Caco-2 (cell line): Measurements from ENCODE around the gene OR52R1. TPM values are rescaled to one million over a fixed set of nuclear protein-coding genes. Genes with fewer than 3 reads are reported as not detected.

Experiments used
- BruUV-seq: library from RNA; stranded (reverse); fragments of 400-500 nt; replicated peaks from 2 replicates; lab custom pipeline; 2021; lab: Mats Ljungman, UMichigan
- CTCF ChIA-PET: fragments of 300-600 bp; sonication (Branson Sonifier 250); formaldehyde crosslinking; loops from one replicate; lab custom pipeline; 2022; ENCODE audit warnings: antibody characterized with exemption; lab: Charles Lee
- POLR2A ChIA-PET: fragments of 300-600 bp; sonication (Branson Sonifier 250); formaldehyde crosslinking; loops from one replicate; lab custom pipeline; 2022; ENCODE audit warnings: antibody characterized with exemption; lab: Charles Lee
- DNase-seq, 2 experiments: peaks; one replicate each; pipeline versions ENCODE4 v3.0.0 to v3.0.0-alpha.2; 2020 to 2022
- H3K27me3 ChIP-seq: replicated peaks from 2 replicates; pipeline ENCODE4 v1.6.0; 2011; ENCODE audit warnings: low read length; ENCODE audit not compliant: control insufficient read depth, insufficient read depth
- H3K36me3 ChIP-seq: 2 replicates; pipeline ENCODE4 v1.5.1; 2011; ENCODE audit warnings: low read length; ENCODE audit not compliant: control insufficient read depth, insufficient read depth
- H3K4me1 ChIP-seq: fragments of 250-450 bp; sonication (Bioruptor Pico); 2 replicates; pipeline ENCODE4 v1.5.1; 2020; ENCODE audit warnings: mild to moderate bottlenecking
- H3K4me3 ChIP-seq: 2 replicates; pipeline ENCODE4 v1.5.1; 2011; ENCODE audit warnings: low read depth, mild to moderate bottlenecking, control low read depth, low read length
- H3K9me3 ChIP-seq: fragments of 250-450 bp; sonication (Bioruptor Pico); 2 replicates; pipeline ENCODE4 v1.5.1; 2020; ENCODE audit warnings: mild to moderate bottlenecking, moderate library complexity
- H3K27ac Mint-ChIP-seq: one replicate; pipeline ENCODE4 v1.8.0; 2022; ENCODE audit warnings: mixed read lengths; ENCODE audit not compliant: unreplicated experiment
- H3K27me3 Mint-ChIP-seq: one replicate; pipeline ENCODE4 v1.8.0; 2022; ENCODE audit warnings: mixed read lengths; ENCODE audit not compliant: insufficient read depth, unreplicated experiment
- H3K36me3 Mint-ChIP-seq: one replicate; pipeline ENCODE4 v1.8.0; 2022; ENCODE audit warnings: mild to moderate bottlenecking, mixed read lengths; ENCODE audit not compliant: insufficient read depth, unreplicated experiment
- H3K4me1 Mint-ChIP-seq: one replicate; pipeline ENCODE4 v1.8.0; 2022; ENCODE audit warnings: low read depth, mixed read lengths; ENCODE audit not compliant: unreplicated experiment
- H3K4me3 Mint-ChIP-seq: one replicate; pipeline ENCODE4 v1.8.0; 2022; ENCODE audit warnings: mild to moderate bottlenecking, moderate library complexity, mixed read lengths; ENCODE audit not compliant: unreplicated experiment
- H3K9me3 Mint-ChIP-seq: one replicate; pipeline ENCODE4 v1.8.0; 2022; ENCODE audit warnings: mixed read lengths; ENCODE audit not compliant: unreplicated experiment
- intact Hi-C: fragments of 100-400 bp; cut with micrococcal nuclease; formaldehyde crosslinking; loops from one replicate; pipeline ENCODE4 v1.10.0; 2022; ENCODE audit not compliant: unreplicated experiment
- total RNA-seq: library from RNA; stranded (reverse); gene quantifications from 2 replicates; pipeline ENCODE4 v1.2.3, GENCODE V29; 2022
- TF ChIP-seq, protein P1 (sequence below), 2 experiments: fragments of 200-600 bp in 1 of 2; IDR thresholded peaks; 1 replicate in 1 of 2; 2 replicates in 1 of 2; pipeline versions ENCODE4 v1.5.1 to v1.8.0; 2011 to 2022; ENCODE audit warnings: antibody characterized with exemption in 1 of 2, control low read depth in 1 of 2, inconsistent platforms in 1 of 2, low read depth in 1 of 2, low read length in 1 of 2, mild to moderate bottlenecking in 1 of 2, moderate library complexity in 1 of 2; ENCODE audit not compliant: insufficient read depth in 1 of 2, severe bottlenecking in 1 of 2, unreplicated experiment in 1 of 2

OR52R1 gene
- total RNA-seq, 1 experiment from 2014 or later, result not detected

DNA sequence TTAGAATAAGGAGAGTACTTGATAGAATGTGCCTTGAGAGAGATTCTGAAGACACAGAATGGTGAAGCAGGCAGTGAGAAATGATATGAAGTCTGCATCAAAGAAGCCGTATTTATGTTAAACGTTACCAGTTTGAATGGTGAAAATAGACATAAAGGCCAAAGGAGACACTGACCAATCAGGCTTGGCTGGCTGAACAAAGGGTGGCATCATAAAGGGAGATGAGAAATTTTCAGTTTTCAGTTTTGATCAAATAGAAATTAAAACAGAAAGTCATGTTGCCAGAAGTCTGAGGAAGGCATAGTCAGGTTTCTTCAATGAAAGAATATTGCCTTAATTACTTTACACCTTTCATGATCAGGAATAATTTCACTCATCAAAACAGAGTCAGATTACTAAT lies 41.1 kb downstream of the OR52R1 start:
- CTCF ChIA-PET, result no interaction called here

More for the DNA sequence above, 41.1 kb downstream of the OR52R1 start:
- no peak overlapping the region for H3K27ac Mint-ChIP-seq
- no peaks in the 10 kb centered on the region for H3K36me3 Mint-ChIP-seq
- intact Hi-C loops, result no loop called here
- TF ChIP-seq, protein P1, sequence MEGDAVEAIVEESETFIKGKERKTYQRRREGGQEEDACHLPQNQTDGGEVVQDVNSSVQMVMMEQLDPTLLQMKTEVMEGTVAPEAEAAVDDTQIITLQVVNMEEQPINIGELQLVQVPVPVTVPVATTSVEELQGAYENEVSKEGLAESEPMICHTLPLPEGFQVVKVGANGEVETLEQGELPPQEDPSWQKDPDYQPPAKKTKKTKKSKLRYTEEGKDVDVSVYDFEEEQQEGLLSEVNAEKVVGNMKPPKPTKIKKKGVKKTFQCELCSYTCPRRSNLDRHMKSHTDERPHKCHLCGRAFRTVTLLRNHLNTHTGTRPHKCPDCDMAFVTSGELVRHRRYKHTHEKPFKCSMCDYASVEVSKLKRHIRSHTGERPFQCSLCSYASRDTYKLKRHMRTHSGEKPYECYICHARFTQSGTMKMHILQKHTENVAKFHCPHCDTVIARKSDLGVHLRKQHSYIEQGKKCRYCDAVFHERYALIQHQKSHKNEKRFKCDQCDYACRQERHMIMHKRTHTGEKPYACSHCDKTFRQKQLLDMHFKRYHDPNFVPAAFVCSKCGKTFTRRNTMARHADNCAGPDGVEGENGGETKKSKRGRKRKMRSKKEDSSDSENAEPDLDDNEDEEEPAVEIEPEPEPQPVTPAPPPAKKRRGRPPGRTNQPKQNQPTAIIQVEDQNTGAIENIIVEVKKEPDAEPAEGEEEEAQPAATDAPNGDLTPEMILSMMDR (IDR thresholded peaks at IDR 0.05; ENCODE audit: insufficient read depth in 1 of 2, low read depth in 1 of 2, low read length in 1 of 2, severe bottlenecking in 1 of 2, unreplicated experiment in 1 of 2), result no peak
- no peak for DNase-seq
- no TSS peak for BruUV-seq
- no peaks in the 10 kb centered on the region for H3K9me3 Mint-ChIP-seq
- POLR2A ChIA-PET, result no interaction called here
- H3K9me3 ChIP-seq, result no peaks in the 10 kb centered on the region
- H3K4me3 ChIP-seq, result no peak overlapping the region
- no peaks in the 10 kb centered on the region for H3K4me1 Mint-ChIP-seq
- H3K4me1 ChIP-seq, result no peaks in the 10 kb centered on the region
- H3K36me3 ChIP-seq, result no peaks in the 10 kb centered on the region
- H3K27me3 ChIP-seq, result no peaks in the 10 kb centered on the region; the same call in 1 of the 2 replicates
- H3K4me3 Mint-ChIP-seq, result no peak overlapping the region
- peaks cover 14% of the 10 kb centered on the region for H3K27me3 Mint-ChIP-seq

Other genes with a start within 250 kb of the OR52R1 start
- gene OR52I2, start 222.6 kb downstream of the OR52R1 start, total RNA-seq, result not detected in 2 replicates
- gene OR52I1, start 210.3 kb downstream of the OR52R1 start, total RNA-seq, result not detected in 2 replicates
- 4.9 and 6.9 TPM in 2 replicates for gene TRIM68, start 196.1 kb downstream of the OR52R1 start, total RNA-seq
- gene OR51D1, start 166.9 kb downstream of the OR52R1 start, total RNA-seq, result not detected in 2 replicates
- not detected in 2 replicates for gene OR51E1, start 160.4 kb downstream of the OR52R1 start, total RNA-seq
- gene OR51E2, start 106.5 kb downstream of the OR52R1 start, total RNA-seq, result not detected in 2 replicates
- not detected in 2 replicates for gene MMP26, start 99.6 kb downstream of the OR52R1 start, total RNA-seq
- not detected in 2 replicates for gene OR51F1, start 34.4 kb downstream of the OR52R1 start, total RNA-seq
- gene OR51F2, start 16.9 kb upstream of the OR52R1 start, total RNA-seq, result not detected in 2 replicates
- gene OR51S1, start 44.8 kb upstream of the OR52R1 start, total RNA-seq, result not detected in 2 replicates
- gene OR51T1, start 77.5 kb upstream of the OR52R1 start, total RNA-seq, result not detected in 2 replicates
- not detected in 2 replicates for gene OR51A7, start 99.4 kb upstream of the OR52R1 start, total RNA-seq
- gene OR51G2, start 115.0 kb upstream of the OR52R1 start, total RNA-seq, result not detected in 2 replicates
- not detected in 2 replicates for gene OR51G1, start 120.0 kb upstream of the OR52R1 start, total RNA-seq
- gene OR51A4, start 143.2 kb upstream of the OR52R1 start, total RNA-seq, result not detected in 2 replicates
- not detected in 2 replicates for gene OR51A2, start 151.3 kb upstream of the OR52R1 start, total RNA-seq
- not detected in 2 replicates for gene OR51L1, start 190.5 kb upstream of the OR52R1 start, total RNA-seq
- not detected in 2 replicates for gene OR52J3, start 242.1 kb upstream of the OR52R1 start, total RNA-seq